ENCODE data around the gene TDRD7. TPM values are rescaled to one million over a fixed set of nuclear protein-coding genes. Genes with fewer than 3 reads are reported as not detected.

TDRD7 gene
- total RNA-seq, 1 donor from 2014 or later = 8.6 TPM

- H3K4me1 Mint-ChIP-seq = no peaks in the 10 kb centered on the region
- no peak for TF ChIP-seq CTCF (IDR thresholded peaks at IDR 0.05; ENCODE audit: unreplicated experiment)
- no peak overlapping the region for H3K4me3 Mint-ChIP-seq
- H3K27ac Mint-ChIP-seq = no peak overlapping the region
- no peaks in the 10 kb centered on the region for H3K9me3 Mint-ChIP-seq
- DNase-seq (ENCODE audit: low spot score in 2 of 2, unreplicated experiment in 2 of 2) = no peak
- H3K36me3 Mint-ChIP-seq = no peaks in the 10 kb centered on the region
- H3K27me3 Mint-ChIP-seq (ENCODE audit: low read depth) = peaks cover 32% of the 10 kb centered on the region
Observed at GRCh38 chr9:97385626-97386264, 26.2 kb upstream of the TDRD7 start.

- Mint-ChIP-seq H3K27me3 (ENCODE audit: low read depth) (peaks cover 34% of the 10 kb centered on the region), H3K9me3 (no peaks in the 10 kb centered on the region), H3K4me1 (no peaks in the 10 kb centered on the region), H3K27ac (no peak overlapping the region), H3K36me3 (no peaks in the 10 kb centered on the region), H3K4me3 (no peak overlapping the region)
- no peak for TF ChIP-seq CTCF (IDR thresholded peaks at IDR 0.05; ENCODE audit: unreplicated experiment)
- DNase-seq (ENCODE audit: low spot score in 2 of 2, unreplicated experiment in 2 of 2) = no peak
Observed at GRCh38 chr9:97386265-97386633, 25.6 kb upstream of the TDRD7 start.

GRCh38 chr9:97386733-97387503, 25.0 kb upstream of the TDRD7 start:
- Mint-ChIP-seq H3K4me1 (no peaks in the 10 kb centered on the region), H3K36me3 (no peaks in the 10 kb centered on the region), H3K9me3 (no peaks in the 10 kb centered on the region), H3K4me3 (no peak overlapping the region), H3K27me3 (ENCODE audit: low read depth) (peaks cover 38% of the 10 kb centered on the region), H3K27ac (no peak overlapping the region)
- DNase-seq (ENCODE audit: low spot score in 2 of 2, unreplicated experiment in 2 of 2) = peak; percentile 60 to 79
- peak; percentile 100 for TF ChIP-seq CTCF (IDR thresholded peaks at IDR 0.05; ENCODE audit: unreplicated experiment)

- Mint-ChIP-seq H3K4me3 (no peak overlapping the region), H3K9me3 (no peaks in the 10 kb centered on the region), H3K4me1 (no peaks in the 10 kb centered on the region), H3K36me3 (no peaks in the 10 kb centered on the region), H3K27ac (no peak overlapping the region), H3K27me3 (ENCODE audit: low read depth) (peaks cover 42% of the 10 kb centered on the region)
- DNase-seq (ENCODE audit: low spot score in 2 of 2, unreplicated experiment in 2 of 2) = no peak
- no peak for TF ChIP-seq CTCF (IDR thresholded peaks at IDR 0.05; ENCODE audit: unreplicated experiment)
Observed at GRCh38 chr9:97387504-97387886, 24.4 kb upstream of the TDRD7 start.

GRCh38 chr9:97387936-97388684, 23.8 kb upstream of the TDRD7 start:
- H3K4me1 Mint-ChIP-seq = no peaks in the 10 kb centered on the region
- TF ChIP-seq CTCF (IDR thresholded peaks at IDR 0.05; ENCODE audit: unreplicated experiment) = no peak
- peaks cover 48% of the 10 kb centered on the region for H3K27me3 Mint-ChIP-seq (ENCODE audit: low read depth)
- no peak overlapping the region for H3K4me3 Mint-ChIP-seq
- H3K9me3 Mint-ChIP-seq = no peaks in the 10 kb centered on the region
- no peak overlapping the region for H3K27ac Mint-ChIP-seq
- no peak for DNase-seq (ENCODE audit: low spot score in 2 of 2, unreplicated experiment in 2 of 2)
- no peaks in the 10 kb centered on the region for H3K36me3 Mint-ChIP-seq

All from mesothelial cell of epicardium (in vitro differentiated cells).